Measurements from ENCODE around the gene PIGR.

DNA sequence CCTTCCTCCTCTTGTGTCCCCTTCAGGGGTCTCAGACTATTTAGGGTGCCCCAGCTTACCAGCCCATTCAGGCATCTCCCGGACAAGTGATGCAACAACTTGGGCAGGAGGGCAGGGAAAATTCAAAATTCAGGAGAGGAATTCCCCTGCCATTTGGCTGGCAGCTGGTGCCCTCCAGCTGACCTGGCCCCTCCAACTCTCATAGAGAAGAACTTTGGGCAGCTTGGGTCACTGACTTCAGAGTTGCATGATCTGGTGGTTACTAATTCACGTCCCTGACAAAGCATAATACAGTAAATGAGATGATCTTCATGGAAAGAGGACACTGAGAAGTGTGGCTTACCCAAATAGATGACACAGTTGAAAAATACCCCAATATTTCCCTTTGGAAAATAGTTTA lies 24.2 kb upstream of the PIGR start, which contains the start of gene FCAMR:
- TF ChIP-seq GATA2 (IDR thresholded peaks at IDR 0.05; ENCODE audit: low read depth, low read length) (no peak), GATA3 (IDR thresholded peaks at IDR 0.05; ENCODE audit: low read depth, low read length) (no peak)
